Activated CD4-positive, alpha-beta T cell treated with anti-CD3 and anti-CD28 coated beads for 24 hours (primary cell): Measurements from ENCODE around the gene PTBP1.
"Not testable (repeated sequence)": the region's sequence is repeated elsewhere in the genome, so short reads cannot be mapped to it uniquely, and the experiment has no call there.

Experiments
- DNase-seq, 2 donors: peaks; one replicate each; pipeline ENCODE4 v3.0.0-alpha.2; 2020; ENCODE audit warnings: low read depth in 2 of 2

The PTBP1 gene

GRCh38 chr19:810077-810855, 13.0 kb downstream of the PTBP1 start:
- no peak for DNase-seq

GRCh38 chr19:810883-811489, 13.7 kb downstream of the PTBP1 start:
- no peak for DNase-seq

- DNase-seq, result no peak
Observed at GRCh38 chr19:811506-812048, 14.3 kb downstream of the PTBP1 start.

GRCh38 chr19:812049-812746, 14.9 kb downstream of the PTBP1 start:
- DNase-seq, result no peak

GRCh38 chr19:812747-813218, 15.5 kb downstream of the PTBP1 start:
- no peak for DNase-seq

- DNase-seq, result no peak
Observed at GRCh38 chr19:813219-814151, 16.2 kb downstream of the PTBP1 start.

- no peak for DNase-seq
Observed at GRCh38 chr19:814152-815078, 17.2 kb downstream of the PTBP1 start.

GRCh38 chr19:815079-815774, 18.0 kb downstream of the PTBP1 start:
- DNase-seq, result no peak

GRCh38 chr19:815775-816499, 18.7 kb downstream of the PTBP1 start:
- no peak for DNase-seq

- no peak for DNase-seq
Observed at GRCh38 chr19:816500-816857, 19.2 kb downstream of the PTBP1 start.

- DNase-seq, result not testable (repeated sequence)
Observed at GRCh38 chr19:820212-820611, 23.0 kb downstream of the PTBP1 start.

- no peak for DNase-seq
Observed at GRCh38 chr19:821231-821824, 24.1 kb downstream of the PTBP1 start.

- no peak for DNase-seq
Observed at GRCh38 chr19:821825-822503, 24.7 kb downstream of the PTBP1 start, which contains the start of gene PLPPR3. Gene PLPPR3, minus strand, starts transcription at chr19:821955. Its CDS starts 396 bp downstream, at chr19:821559.

GRCh38 chr19:823565-824121, 26.4 kb downstream of the PTBP1 start:
- no peak for DNase-seq

GRCh38 chr19:824885-825284, 27.6 kb downstream of the PTBP1 start:
- no peak for DNase-seq

GRCh38 chr19:825897-826644, 28.8 kb downstream of the PTBP1 start:
- no peak for DNase-seq

- no peak for DNase-seq
Observed at GRCh38 chr19:827314-827709, 30.1 kb downstream of the PTBP1 start.
